Measurements from ENCODE around the gene ATG5. TPM values are rescaled to one million over a fixed set of nuclear protein-coding genes. Genes with fewer than 3 reads are reported as not detected.

The ATG5 gene
- polyA plus RNA-seq, 1 experiment = 53.9 TPM

- H3K27me3 ChIP-seq (ENCODE audit: control insufficient read depth, insufficient read depth, low read length) = no peaks in the 10 kb centered on the region
- no peak for TF ChIP-seq CTCF (IDR thresholded peaks at IDR 0.05; ENCODE audit: low read depth, low read length)
- H3K9me3 ChIP-seq (ENCODE audit: control insufficient read depth, insufficient read depth, low read length) = no peaks in the 10 kb centered on the region; the same call in 1 of the 2 replicates
- no peak overlapping the region for H3K27ac ChIP-seq (ENCODE audit: low read depth, low read length)
- no peak overlapping the region for H3K4me3 ChIP-seq (ENCODE audit: low read depth, low read length)
- CTCF ChIA-PET = interaction anchor here (1.0 kb wide), 2 partner anchors 14 to 64 kb away, joined by 4 to 5 read pairs; no protein-coding TSS in a partner anchor
- DNase-seq (ENCODE audit: low read depth, low spot score) = no peak
- POLR2A ChIA-PET = no interaction called here
Observed at GRCh38 chr6:106286746-106287145, 38.8 kb downstream of the ATG5 start.

GRCh38 chr6:106283481-106283880 is 42.1 kb downstream of the ATG5 start:
- Histone ChIP-seq H3K4me3 (ENCODE audit: low read depth, low read length) (no peak overlapping the region), H3K27ac (ENCODE audit: low read depth, low read length) (no peak overlapping the region), H3K9me3 (ENCODE audit: control insufficient read depth, insufficient read depth, low read length) (no peaks in the 10 kb centered on the region), H3K27me3 (ENCODE audit: control insufficient read depth, insufficient read depth, low read length) (no peaks in the 10 kb centered on the region)
- DNase-seq (ENCODE audit: low read depth, low spot score) = no peak
- ChIA-PET CTCF (no interaction called here), POLR2A (no interaction called here)
- no peak for TF ChIP-seq CTCF (IDR thresholded peaks at IDR 0.05; ENCODE audit: low read depth, low read length)

- H3K9me3 ChIP-seq (ENCODE audit: control insufficient read depth, insufficient read depth, low read length) = no peaks in the 10 kb centered on the region
- no peaks in the 10 kb centered on the region for H3K27me3 ChIP-seq (ENCODE audit: control insufficient read depth, insufficient read depth, low read length)
- POLR2A ChIA-PET = no interaction called here
- H3K4me3 ChIP-seq (ENCODE audit: low read depth, low read length) = no peak overlapping the region
- no peak for DNase-seq (ENCODE audit: low read depth, low spot score)
- H3K27ac ChIP-seq (ENCODE audit: low read depth, low read length) = no peak overlapping the region
- TF ChIP-seq CTCF (IDR thresholded peaks at IDR 0.05; ENCODE audit: low read depth, low read length) = no peak
- CTCF ChIA-PET = interaction anchor here (1.7 kb wide), 1 partner anchor 19 kb away, joined by 7 read pairs; no protein-coding TSS in a partner anchor
Observed at GRCh38 chr6:106281661-106282060, 43.9 kb downstream of the ATG5 start.

GRCh38 chr6:106281088-106281487 is 44.5 kb downstream of the ATG5 start:
- CTCF ChIA-PET = interaction anchor here (1.0 to 1.7 kb wide), 4 partner anchors 11 to 850 kb away, joined by 3 to 7 read pairs (median 3); no protein-coding TSS in a partner anchor
- DNase-seq (ENCODE audit: low read depth, low spot score) = no peak

More at GRCh38 chr6:106281088-106281487, 44.5 kb downstream of the ATG5 start:
- TF ChIP-seq CTCF (IDR thresholded peaks at IDR 0.05; ENCODE audit: low read depth, low read length) = no peak
- no peak overlapping the region for H3K27ac ChIP-seq (ENCODE audit: low read depth, low read length)
- POLR2A ChIA-PET = no interaction called here
- no peaks in the 10 kb centered on the region for H3K9me3 ChIP-seq (ENCODE audit: control insufficient read depth, insufficient read depth, low read length)
- H3K4me3 ChIP-seq (ENCODE audit: low read depth, low read length) = no peak overlapping the region
- H3K27me3 ChIP-seq (ENCODE audit: control insufficient read depth, insufficient read depth, low read length) = no peaks in the 10 kb centered on the region
